ENCODE data around the gene LAMA2. TPM values are rescaled to one million over a fixed set of nuclear protein-coding genes. Genes with fewer than 3 reads are reported as not detected.

The LAMA2 gene
- total and polyA plus RNA-seq, 2 of the 8 experiments (the other 6 are each of a cell fraction or from before 2014, with no cell fraction given): 1.3 to 3.8 TPM

DNA sequence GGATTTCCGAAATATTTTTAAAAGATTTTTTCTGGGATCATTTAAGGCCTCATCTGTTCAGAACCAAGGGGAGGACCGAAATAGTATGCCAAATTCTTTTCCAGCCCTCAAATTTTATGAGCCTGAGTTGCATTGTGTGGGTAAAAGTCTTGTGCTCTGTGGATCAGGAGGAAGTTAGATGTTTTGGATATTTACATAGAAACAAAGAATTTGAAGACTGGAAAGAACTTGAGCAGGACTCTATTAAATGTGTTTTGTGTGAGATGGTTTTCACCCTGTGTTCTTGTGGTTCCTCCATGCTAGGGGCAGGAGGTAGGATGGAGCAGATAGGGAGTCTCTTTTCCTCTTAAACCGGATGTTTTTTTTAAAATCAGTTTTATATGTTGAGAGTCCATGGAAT lies 329.1 kb downstream of the LAMA2 start:
- no peak overlapping the region for H2BK5ac ChIP-seq (ENCODE audit: low read depth, low read length)
- H3K36me3 ChIP-seq (ENCODE audit: control insufficient read depth in 2 of 4, insufficient read depth in 4 of 4, low read length in 3 of 4): no peaks in the 10 kb centered on the region
- no peaks in the 10 kb centered on the region for H3K79me1 ChIP-seq (ENCODE audit: low read depth, low read length)
- no peak overlapping the region for H2AK5ac ChIP-seq (ENCODE audit: low read depth, low read length)
- H4K5ac ChIP-seq (ENCODE audit: insufficient read length, low read depth, low read length): no peak overlapping the region
- H2BK120ac ChIP-seq (replicated peaks; ENCODE audit: low read depth, low read length): no peak overlapping the region
- H3K56ac ChIP-seq (replicated peaks; ENCODE audit: insufficient read length, low read depth, low read length): no peak overlapping the region
- H2BK20ac ChIP-seq (ENCODE audit: low read length): no peak overlapping the region
- H3K4ac ChIP-seq (replicated peaks; ENCODE audit: insufficient read length, low read depth, low read length): no peak overlapping the region
- no peaks in the 10 kb centered on the region for H3K23me2 ChIP-seq (ENCODE audit: low read depth, low read length)
- H4K8ac ChIP-seq (ENCODE audit: extremely low read depth, insufficient read depth, low read length): no peak overlapping the region
- FAIRE-seq (no peak), DNase-seq (ENCODE audit: low read depth in 1 of 2, low spot score in 2 of 2) (no peak)
- no peak overlapping the region for H3K27ac ChIP-seq (ENCODE audit: low read depth, low read length)
- H2BK15ac ChIP-seq (ENCODE audit: low read length): no peak overlapping the region
- H3K4me2 ChIP-seq (ENCODE audit: insufficient read depth in 1 of 2, low read depth in 2 of 2, low read length in 2 of 2): no peak overlapping the region
- H3K27me3 ChIP-seq (replicated peaks in 1 of 4; ENCODE audit: control insufficient read depth in 3 of 4, extremely low read depth in 1 of 4, insufficient read depth in 3 of 4, low read length in 3 of 4): no peaks in the 10 kb centered on the region
- no peak overlapping the region for H2AFZ ChIP-seq (ENCODE audit: low read length)
- no peak overlapping the region for H3K23ac ChIP-seq (ENCODE audit: insufficient read length)
- H3K14ac ChIP-seq (ENCODE audit: insufficient read length): no peak overlapping the region
- H4K20me1 ChIP-seq (replicated peaks in 1 of 2; ENCODE audit: control insufficient read depth in 1 of 2, insufficient read depth in 2 of 2, low read length in 2 of 2): peaks cover 0 to 2% of the 10 kb centered on the region in 2 experiments
- no peak overlapping the region for H3K4me3 ChIP-seq (ENCODE audit: extremely low read depth in 1 of 4, insufficient read depth in 2 of 4, low read depth in 3 of 4, low read length in 4 of 4)
- H3K79me2 ChIP-seq (ENCODE audit: control insufficient read depth in 1 of 2, insufficient read depth in 2 of 2, low read length in 2 of 2): no peaks in the 10 kb centered on the region
- H4K91ac ChIP-seq (replicated peaks; ENCODE audit: insufficient read length, low read length): no peak overlapping the region
- 93% methylated on average over 3 of the region's 3 CpGs; no CpG with 5 or more reads in 1 of the 2 experiments for WGBS, 2 experiments (ENCODE audit: extremely low coverage in 1 of 2, insufficient coverage in 1 of 2, insufficient read length in 1 of 2, insufficient replicate concordance in 2 of 2, low coverage in 1 of 2, low lambda C conversion rate in 2 of 2, missing lambda C conversion rate in 1 of 2)
- H3K18ac ChIP-seq (ENCODE audit: extremely low read depth, low read length): no peak overlapping the region
- no peaks in the 10 kb centered on the region for H3K9me3 ChIP-seq (ENCODE audit: insufficient read depth in 2 of 2, low read depth in 1 of 2, low read length in 1 of 2)
- POLR2A ChIA-PET (ENCODE audit: partially characterized antibody): no interaction called here
- no peaks in the 10 kb centered on the region for H3K4me1 ChIP-seq (replicated peaks in 1 of 4; ENCODE audit: control insufficient read depth in 3 of 4, insufficient read depth in 4 of 4, low read length in 3 of 4)
- no peak overlapping the region for H3K9ac ChIP-seq (replicated peaks in 1 of 4; ENCODE audit: extremely low read depth in 1 of 4, low read depth in 3 of 4, low read length in 3 of 4)
- no peak overlapping the region for H2BK12ac ChIP-seq (ENCODE audit: low read depth, low read length)
- CTCF ChIA-PET (ENCODE audit: partially characterized antibody): no interaction called here
- TF ChIP-seq ATF3 (IDR thresholded peaks at IDR 0.05; ENCODE audit: insufficient read depth, low read depth, low read length) (no peak), CHD1 (IDR thresholded peaks at IDR 0.05; ENCODE audit: low read depth, low read length) (no peak), RBBP5 (IDR thresholded peaks at IDR 0.05; ENCODE audit: borderline replicate concordance, low read depth, low read length) (no peak), RAD21 (IDR thresholded peaks at IDR 0.05 in 1 of 2, conservative IDR thresholded peaks at IDR 0.05 in 1 of 2; ENCODE audit: low read depth in 2 of 2, low read length in 2 of 2) (no peak), RFX5 (IDR thresholded peaks at IDR 0.05; ENCODE audit: borderline replicate concordance, low read depth, low read length) (no peak), TBP (IDR thresholded peaks at IDR 0.05; ENCODE audit: low read depth, low read length) (no peak)
